Neural cell (in vitro differentiated cells): ENCODE measurements around the gene MAP3K13. TPM values are rescaled to one million over a fixed set of nuclear protein-coding genes. Genes with fewer than 3 reads are reported as not detected.

Experiments used
- H2AFZ ChIP-seq: fragments of 200-600, 300-800 bp; sonication (generic), shearing (Covaris generic); 2 replicates; pipeline ENCODE4 v1.6.0; 2014; ENCODE audit warnings: low read depth, mild to moderate bottlenecking, antibody characterized with exemption, low read length, moderate library complexity
- H3F3A ChIP-seq: fragments of 200-600 bp; shearing (Covaris generic); 2 replicates; pipeline ENCODE4 v1.6.1; 2016; ENCODE audit warnings: mild to moderate bottlenecking, moderate library complexity, mixed read lengths, antibody characterized with exemption, low read length; ENCODE audit not compliant: insufficient read depth, poor library complexity, severe bottlenecking
- H3K27ac ChIP-seq: fragments of 200-600, 300-800 bp; sonication (generic), shearing (Covaris generic); 2 replicates; pipeline ENCODE4 v1.5.1; 2014; ENCODE audit warnings: mild to moderate bottlenecking, low read length, moderate library complexity
- H3K27me3 ChIP-seq: fragments of 300-800, 200-600 bp; sonication (generic), shearing (Covaris generic); 2 replicates; pipeline ENCODE4 v1.6.0; 2014; ENCODE audit warnings: mild to moderate bottlenecking, low read depth, low read length, moderate library complexity; ENCODE audit not compliant: insufficient read depth
- H3K36me3 ChIP-seq: fragments of 300-800, 200-600 bp; sonication (generic), shearing (Covaris generic); 2 replicates; pipeline ENCODE4 v1.5.1; 2014; ENCODE audit warnings: mild to moderate bottlenecking, antibody characterized with exemption, low read length, moderate library complexity; ENCODE audit not compliant: insufficient read depth
- H3K4me2 ChIP-seq: fragments of 300-800, 200-600 bp; sonication (generic), shearing (Covaris generic); 2 replicates; pipeline ENCODE4 v1.6.0; 2014; ENCODE audit warnings: mild to moderate bottlenecking, low read length
- H3K4me3 ChIP-seq: fragments of 300-800, 200-600 bp; sonication (generic), shearing (Covaris generic); 2 replicates; pipeline ENCODE4 v1.5.1; 2014; ENCODE audit warnings: mild to moderate bottlenecking, low read length, moderate library complexity
- H3K79me2 ChIP-seq: fragments of 200-600 bp; shearing (Covaris generic); replicated peaks from 2 replicates; pipeline ENCODE4 v1.6.0; 2014; ENCODE audit warnings: mild to moderate bottlenecking, low read length, moderate library complexity; ENCODE audit not compliant: insufficient read depth
- H3K9ac ChIP-seq: fragments of 300-800, 200-600 bp; sonication (generic), shearing (Covaris generic); 2 replicates; pipeline ENCODE4 v1.6.1; 2016; ENCODE audit warnings: mild to moderate bottlenecking, low read length, mixed read lengths
- H3K9me2 ChIP-seq: fragments of 200-600 bp; shearing (Covaris generic); 2 replicates; pipeline ENCODE4 v1.6.1; 2016; ENCODE audit warnings: mild to moderate bottlenecking, low read length, mixed read lengths; ENCODE audit not compliant: insufficient read depth
- H3K9me3 ChIP-seq: fragments of 200-600, 300-800 bp; sonication (generic), shearing (Covaris generic); 2 replicates; pipeline ENCODE4 v1.6.1; 2016; ENCODE audit warnings: mild to moderate bottlenecking, mixed run types, low read length, moderate library complexity, mixed read lengths
- H4K20me1 ChIP-seq: fragments of 200-600 bp; shearing (Covaris generic); 2 replicates; pipeline ENCODE4 v1.6.1; 2016; ENCODE audit warnings: mild to moderate bottlenecking, mixed run types; ENCODE audit not compliant: insufficient read depth
- EZH2 ChIP-seq: fragments of 200-600, 300-800 bp; shearing (Covaris generic), sonication (generic); IDR thresholded peaks from 2 replicates; pipeline ENCODE4 v1.6.1; 2014; ENCODE audit warnings: antibody characterized with exemption, low read length, borderline replicate concordance, mild to moderate bottlenecking; ENCODE audit not compliant: insufficient read depth, poor library complexity, severe bottlenecking
- MXI1 ChIP-seq: fragments of 450-650 bp; conservative IDR thresholded peaks from 2 replicates; pipeline ENCODE4 v1.6.1; 2014; ENCODE audit warnings: antibody characterized with exemption, mild to moderate bottlenecking; ENCODE audit not compliant: poor library complexity, severe bottlenecking
- RAD21 ChIP-seq: fragments of 450-650 bp; conservative IDR thresholded peaks from 2 replicates; pipeline ENCODE4 v1.6.1; 2014; ENCODE audit warnings: antibody characterized with exemption, mild to moderate bottlenecking, moderate library complexity
- REST ChIP-seq: IDR thresholded peaks from 2 replicates; pipeline ENCODE4 v1.6.1; 2012; ENCODE audit warnings: borderline replicate concordance
- SMC3 ChIP-seq: fragments of 450-650 bp; conservative IDR thresholded peaks from 2 replicates; pipeline ENCODE4 v1.6.1; 2014; ENCODE audit warnings: antibody characterized with exemption, mild to moderate bottlenecking, moderate library complexity; ENCODE audit not compliant: poor library complexity
- TAF1 ChIP-seq: IDR thresholded peaks from 2 replicates; pipeline ENCODE4 v1.6.1; 2012; ENCODE audit warnings: low read depth
- polyA plus RNA-seq: library from polyadenylated mRNA; depleted of rRNA; stranded (reverse); fragments of >200 nt; gene quantifications from 2 replicates; pipeline ENCODE4 v1.2.3, GENCODE V29; 2014
- TF ChIP-seq, protein P1 (sequence below): fragments of 450-650 bp; IDR thresholded peaks from 2 replicates; pipeline ENCODE4 v1.5.1; 2014; ENCODE audit warnings: antibody characterized with exemption, mild to moderate bottlenecking, moderate library complexity; ENCODE audit not compliant: poor library complexity, severe bottlenecking

The MAP3K13 gene
- polyA plus RNA-seq, 1 donor from 2014 or later: 33.8 TPM

DNA sequence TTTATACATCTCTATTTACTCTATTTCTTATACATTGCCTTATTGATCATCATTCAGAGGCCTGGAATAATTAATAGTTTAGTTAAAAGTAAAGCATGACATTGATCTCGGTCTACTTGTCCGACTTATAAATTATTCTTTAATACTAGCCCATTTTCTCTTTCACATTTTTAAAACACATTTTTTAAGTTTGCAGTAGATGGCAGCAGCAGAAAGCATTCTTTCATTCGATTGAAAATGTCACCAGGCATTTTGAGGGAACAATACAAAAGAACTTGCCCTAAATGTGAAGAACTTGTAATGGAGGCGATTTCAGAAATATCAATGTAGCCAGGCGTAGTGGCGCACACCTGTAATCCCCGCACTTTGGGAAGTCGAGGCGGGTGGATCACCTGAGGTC is 15.5 kb upstream of the MAP3K13 start:
- H3K9me3 ChIP-seq: peaks cover 4% of the 10 kb centered on the region
- no peak overlapping the region for H2AFZ ChIP-seq
- no peaks in the 10 kb centered on the region for H3K36me3 ChIP-seq
- H3K9ac ChIP-seq: no peak overlapping the region
- no peak for TF ChIP-seq REST
- peak; percentile 39 for TF ChIP-seq SMC3
- no peak for TF ChIP-seq EZH2
- TF ChIP-seq RAD21: peak; percentile 54
- TF ChIP-seq, protein P1, sequence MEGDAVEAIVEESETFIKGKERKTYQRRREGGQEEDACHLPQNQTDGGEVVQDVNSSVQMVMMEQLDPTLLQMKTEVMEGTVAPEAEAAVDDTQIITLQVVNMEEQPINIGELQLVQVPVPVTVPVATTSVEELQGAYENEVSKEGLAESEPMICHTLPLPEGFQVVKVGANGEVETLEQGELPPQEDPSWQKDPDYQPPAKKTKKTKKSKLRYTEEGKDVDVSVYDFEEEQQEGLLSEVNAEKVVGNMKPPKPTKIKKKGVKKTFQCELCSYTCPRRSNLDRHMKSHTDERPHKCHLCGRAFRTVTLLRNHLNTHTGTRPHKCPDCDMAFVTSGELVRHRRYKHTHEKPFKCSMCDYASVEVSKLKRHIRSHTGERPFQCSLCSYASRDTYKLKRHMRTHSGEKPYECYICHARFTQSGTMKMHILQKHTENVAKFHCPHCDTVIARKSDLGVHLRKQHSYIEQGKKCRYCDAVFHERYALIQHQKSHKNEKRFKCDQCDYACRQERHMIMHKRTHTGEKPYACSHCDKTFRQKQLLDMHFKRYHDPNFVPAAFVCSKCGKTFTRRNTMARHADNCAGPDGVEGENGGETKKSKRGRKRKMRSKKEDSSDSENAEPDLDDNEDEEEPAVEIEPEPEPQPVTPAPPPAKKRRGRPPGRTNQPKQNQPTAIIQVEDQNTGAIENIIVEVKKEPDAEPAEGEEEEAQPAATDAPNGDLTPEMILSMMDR: peak; percentile 36
- TF ChIP-seq TAF1: no peak
- no peak overlapping the region for H3K4me3 ChIP-seq
- H3K27ac ChIP-seq: no peak overlapping the region
- H4K20me1 ChIP-seq: no peaks in the 10 kb centered on the region
- H3K79me2 ChIP-seq: no peaks in the 10 kb centered on the region
- H3F3A ChIP-seq: no peaks in the 10 kb centered on the region
- no peak overlapping the region for H3K4me2 ChIP-seq
- H3K9me2 ChIP-seq: no peaks in the 10 kb centered on the region
- H3K27me3 ChIP-seq: no peaks in the 10 kb centered on the region

- H3F3A ChIP-seq: no peaks in the 10 kb centered on the region
- H3K4me3 ChIP-seq: no peak overlapping the region
- no peak for TF ChIP-seq EZH2
- no peak for TF ChIP-seq SMC3
- TF ChIP-seq MXI1: no peak
- TF ChIP-seq, protein P1: no peak
- TF ChIP-seq TAF1: no peak
- TF ChIP-seq RAD21: no peak
- TF ChIP-seq REST: no peak
- H3K9me3 ChIP-seq: no peaks in the 10 kb centered on the region
- no peaks in the 10 kb centered on the region for H4K20me1 ChIP-seq
- no peak overlapping the region for H3K9ac ChIP-seq
- no peak overlapping the region for H3K4me2 ChIP-seq
- H3K79me2 ChIP-seq: no peaks in the 10 kb centered on the region
- no peak overlapping the region for H3K27ac ChIP-seq
- H3K27me3 ChIP-seq: no peaks in the 10 kb centered on the region
- H2AFZ ChIP-seq: no peak overlapping the region
- H3K9me2 ChIP-seq: no peaks in the 10 kb centered on the region
- H3K36me3 ChIP-seq: no peaks in the 10 kb centered on the region
Measured at GRCh38 chr3:185350841-185351240, 12.1 kb upstream of the MAP3K13 start.
